Fibroblast of gingiva (primary cell): ENCODE data around the gene IRF7.
"Not testable (repeated sequence)": the region's sequence is repeated elsewhere in the genome, so short reads cannot be mapped to it uniquely, and the experiment has no call there.

Experiments used
- DNase-seq: peaks from one replicate; pipeline ENCODE4 v3.0.0-alpha.2; 2011; ENCODE audit warnings: low read depth

Gene IRF7

GRCh38 chr11:615504-616319 lies at the start of gene IRF7:
Gene IRF7, minus strand, starts transcription at chr11:615950. Its CDS starts 586 bp downstream, at chr11:615364.
- peak; percentile 91 for DNase-seq

- no peak for DNase-seq
Observed at GRCh38 chr11:665062-665703, 49.4 kb upstream of the IRF7 start.

GRCh38 chr11:662689-663274 lies 47.0 kb upstream of the IRF7 start:
- DNase-seq = peak; percentile 47

- no peak for DNase-seq
Observed at GRCh38 chr11:660681-661444, 45.1 kb upstream of the IRF7 start.

GRCh38 chr11:660281-660680 lies 44.5 kb upstream of the IRF7 start:
- DNase-seq = no peak

GRCh38 chr11:659532-660085 lies 43.9 kb upstream of the IRF7 start:
- no peak for DNase-seq

GRCh38 chr11:657691-658126 lies 42.0 kb upstream of the IRF7 start:
- DNase-seq = no peak

- no peak for DNase-seq
Observed at GRCh38 chr11:656866-657265, 41.1 kb upstream of the IRF7 start.

GRCh38 chr11:656426-656825 lies 40.7 kb upstream of the IRF7 start:
- DNase-seq = no peak

- DNase-seq = no peak
Observed at GRCh38 chr11:655036-655726, 39.4 kb upstream of the IRF7 start.

GRCh38 chr11:654444-654843 lies 38.7 kb upstream of the IRF7 start:
- not testable (repeated sequence) for DNase-seq

GRCh38 chr11:653837-654236 lies 38.1 kb upstream of the IRF7 start:
- DNase-seq = no peak

GRCh38 chr11:653136-653535 lies 37.4 kb upstream of the IRF7 start:
- not testable (repeated sequence) for DNase-seq

- DNase-seq = no peak
Observed at GRCh38 chr11:650482-650881, 34.7 kb upstream of the IRF7 start.

- not testable (repeated sequence) for DNase-seq
Observed at GRCh38 chr11:647672-648158, 32.0 kb upstream of the IRF7 start.

- no peak for DNase-seq
Observed at GRCh38 chr11:646214-646613, 30.5 kb upstream of the IRF7 start.

- DNase-seq = no peak
Observed at GRCh38 chr11:645536-645935, 29.8 kb upstream of the IRF7 start.

GRCh38 chr11:643849-644738 lies 28.3 kb upstream of the IRF7 start:
- DNase-seq = no peak

GRCh38 chr11:643366-643765 lies 27.6 kb upstream of the IRF7 start:
- DNase-seq = no peak

GRCh38 chr11:641806-642370 lies 26.1 kb upstream of the IRF7 start:
- DNase-seq = no peak
